IPS DF 6.9 (cell line): ENCODE measurements around the gene SMPD2.

ENCODE experiments used
- DNase-seq: peaks from one replicate; pipeline ENCODE4 v3.0.0-alpha.2; 2013; ENCODE audit warnings: low read depth, low spot score
- H3K27ac ChIP-seq: one replicate; pipeline ENCODE4 v1.5.1; 2013; ENCODE audit warnings: low read length, control low read depth
- H3K27me3 ChIP-seq: 2 replicates; pipeline ENCODE4 v1.6.1; 2013; ENCODE audit warnings: mild to moderate bottlenecking, low read length; ENCODE audit not compliant: control insufficient read depth, insufficient read depth
- H3K36me3 ChIP-seq: 2 replicates; pipeline ENCODE4 v1.6.1; 2013; ENCODE audit warnings: low read length; ENCODE audit not compliant: control insufficient read depth, insufficient read depth
- H3K4me1 ChIP-seq: 2 replicates; pipeline ENCODE4 v1.6.1; 2013; ENCODE audit warnings: low read length; ENCODE audit not compliant: control insufficient read depth, insufficient read depth
- H3K4me3 ChIP-seq: 2 replicates; pipeline ENCODE4 v1.5.1; 2013; ENCODE audit warnings: mild to moderate bottlenecking, low read length
- H3K9me3 ChIP-seq: 2 replicates; pipeline ENCODE4 v1.6.1; 2013; ENCODE audit warnings: low read length, inconsistent platforms; ENCODE audit not compliant: control insufficient read depth, insufficient read depth
- WGBS: extraction: QIAGEN DNeasy Blood & Tissue Kit; methylation state at CpG from one replicate; pipeline ENCODE4 v1.1.7; 2013; ENCODE audit warnings: mixed read lengths, missing lambda C conversion rate; ENCODE audit not compliant: insufficient read length, insufficient coverage; 5-methylcytosine and 5-hydroxymethylcytosine counted together

The SMPD2 gene

GRCh38 chr6:109446541-109446940 is 6.0 kb downstream of the SMPD2 start:
- Histone ChIP-seq H3K27ac (no peak overlapping the region), H3K27me3 (no peaks in the 10 kb centered on the region), H3K4me3 (no peak overlapping the region), H3K4me1 (peaks cover 3% of the 10 kb centered on the region), H3K36me3 (peaks cover 34% of the 10 kb centered on the region), H3K9me3 (no peaks in the 10 kb centered on the region)
- no CpG with 5 or more reads among the region's 8 CpGs for WGBS
- no peak for DNase-seq

- WGBS, result no CpG with 5 or more reads among the region's 10 CpGs
- Histone ChIP-seq H3K36me3 (peaks cover 36% of the 10 kb centered on the region), H3K4me1 (peaks cover under 1% of the 10 kb centered on the region; the same call in 1 of the 2 replicates), H3K27me3 (no peaks in the 10 kb centered on the region), H3K9me3 (no peaks in the 10 kb centered on the region), H3K4me3 (no peak overlapping the region), H3K27ac (no peak overlapping the region)
- no peak for DNase-seq
Observed at GRCh38 chr6:109447087-109447486, 6.6 kb downstream of the SMPD2 start.

- Histone ChIP-seq H3K4me1 (no peaks in the 10 kb centered on the region), H3K36me3 (peaks cover 31% of the 10 kb centered on the region), H3K4me3 (no peak overlapping the region), H3K27ac (no peak overlapping the region), H3K27me3 (no peaks in the 10 kb centered on the region), H3K9me3 (no peaks in the 10 kb centered on the region)
- no CpG with 5 or more reads among the region's 8 CpGs for WGBS
- DNase-seq, result no peak
Observed at GRCh38 chr6:109447878-109448555, 7.5 kb downstream of the SMPD2 start.

GRCh38 chr6:109448615-109449014 is 8.1 kb downstream of the SMPD2 start:
- DNase-seq, result no peak
- H3K4me1 ChIP-seq, result no peaks in the 10 kb centered on the region
- no peaks in the 10 kb centered on the region for H3K9me3 ChIP-seq
- WGBS, result no CpG with 5 or more reads among the region's 7 CpGs
- no peak overlapping the region for H3K27ac ChIP-seq
- H3K27me3 ChIP-seq, result no peaks in the 10 kb centered on the region
- H3K4me3 ChIP-seq, result no peak overlapping the region
- H3K36me3 ChIP-seq, result peaks cover 31% of the 10 kb centered on the region

- Histone ChIP-seq H3K27me3 (no peaks in the 10 kb centered on the region), H3K36me3 (peaks cover 31% of the 10 kb centered on the region), H3K27ac (no peak overlapping the region), H3K9me3 (no peaks in the 10 kb centered on the region), H3K4me3 (no peak overlapping the region), H3K4me1 (no peaks in the 10 kb centered on the region)
- no peak for DNase-seq
- WGBS, result no CpG with 5 or more reads among the region's 19 CpGs
Observed at GRCh38 chr6:109449064-109449794, 8.7 kb downstream of the SMPD2 start.

- H3K4me1 ChIP-seq, result no peaks in the 10 kb centered on the region; the same call in 1 of the 2 replicates
- no CpG with 5 or more reads among the region's 16 CpGs for WGBS
- H3K9me3 ChIP-seq, result no peaks in the 10 kb centered on the region
- DNase-seq, result no peak
- no peak overlapping the region for H3K27ac ChIP-seq
- no peaks in the 10 kb centered on the region for H3K27me3 ChIP-seq
- no peak overlapping the region for H3K4me3 ChIP-seq
- peaks cover 27% of the 10 kb centered on the region for H3K36me3 ChIP-seq
Observed at GRCh38 chr6:109449795-109450673, 9.5 kb downstream of the SMPD2 start.

GRCh38 chr6:109450801-109451200 is 10.3 kb downstream of the SMPD2 start:
- no CpG with 5 or more reads among the region's 3 CpGs for WGBS
- Histone ChIP-seq H3K4me1 (no peaks in the 10 kb centered on the region; the same call in 1 of the 2 replicates), H3K27ac (no peak overlapping the region), H3K27me3 (no peaks in the 10 kb centered on the region), H3K9me3 (no peaks in the 10 kb centered on the region), H3K4me3 (no peak overlapping the region), H3K36me3 (peaks cover 22% of the 10 kb centered on the region)
- no peak for DNase-seq

- WGBS, result no CpG with 5 or more reads among the region's 7 CpGs
- no peak for DNase-seq
- Histone ChIP-seq H3K4me1 (no peaks in the 10 kb centered on the region; the same call in 1 of the 2 replicates), H3K36me3 (peaks cover 22% of the 10 kb centered on the region), H3K27me3 (no peaks in the 10 kb centered on the region), H3K9me3 (no peaks in the 10 kb centered on the region), H3K4me3 (no peak overlapping the region), H3K27ac (no peak overlapping the region)
Observed at GRCh38 chr6:109451376-109451775, 10.9 kb downstream of the SMPD2 start.

- Histone ChIP-seq H3K36me3 (peaks cover 16% of the 10 kb centered on the region), H3K9me3 (no peaks in the 10 kb centered on the region), H3K4me3 (no peak overlapping the region), H3K4me1 (no peaks in the 10 kb centered on the region; the same call in 1 of the 2 replicates), H3K27ac (no peak overlapping the region), H3K27me3 (no peaks in the 10 kb centered on the region)
- DNase-seq, result no peak
- no CpG with 5 or more reads among the region's 9 CpGs for WGBS
Observed at GRCh38 chr6:109452181-109452580, 11.7 kb downstream of the SMPD2 start.

- H3K27ac ChIP-seq, result no peak overlapping the region
- H3K27me3 ChIP-seq, result no peaks in the 10 kb centered on the region
- H3K4me1 ChIP-seq, result no peaks in the 10 kb centered on the region; the same call in 1 of the 2 replicates
- no peak for DNase-seq
- no CpG with 5 or more reads among the region's 2 CpGs for WGBS
- H3K9me3 ChIP-seq, result no peaks in the 10 kb centered on the region
- no peak overlapping the region for H3K4me3 ChIP-seq
- H3K36me3 ChIP-seq, result peaks cover 16% of the 10 kb centered on the region
Observed at GRCh38 chr6:109453156-109453555, 12.6 kb downstream of the SMPD2 start.
